GM18502 (cell line): Measurements from ENCODE around the gene ZNF564.
A peak's percentile ranks its signal among the peaks of the same experiment; 100 is the strongest.
"Not testable (repeated sequence)": the region's sequence is repeated elsewhere in the genome, so short reads cannot be mapped to it uniquely, and the experiment has no call there.

Experiments
- ATAC-seq: cut with Tn5 transposase; IDR thresholded peaks from one replicate; pipeline ENCODE4 v1.9.1; 2021; ENCODE audit warnings: mild to moderate bottlenecking; ENCODE audit not compliant: unreplicated experiment, poor library complexity

ZNF564 gene

DNA sequence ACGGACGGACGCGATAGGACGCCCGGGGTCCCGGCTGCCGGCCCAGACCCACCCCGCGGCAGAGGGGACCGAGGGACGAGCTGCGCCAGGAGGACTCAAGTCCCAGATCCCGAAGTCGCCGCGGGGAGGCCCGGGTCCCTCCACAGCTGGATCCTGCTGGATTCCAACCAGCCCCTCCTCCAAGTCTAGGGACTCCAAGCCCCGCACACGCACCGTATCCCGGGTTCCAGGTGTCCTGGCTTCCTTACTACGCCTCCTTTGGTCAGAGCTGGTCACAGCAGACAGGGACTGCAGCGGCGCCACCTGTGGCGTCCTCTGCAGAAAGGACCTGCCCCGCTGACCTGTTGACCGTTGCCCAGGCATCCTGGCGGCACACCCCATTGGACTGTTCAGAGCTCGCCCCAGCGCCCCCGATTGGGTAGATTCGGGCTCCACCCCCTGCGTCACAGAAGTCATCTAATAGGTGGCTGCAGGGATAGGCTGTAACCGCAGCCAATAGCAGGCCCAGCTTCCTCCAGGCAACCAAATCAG lies 37.7 kb downstream of the ZNF564 start:
- no peak for ATAC-seq

DNA sequence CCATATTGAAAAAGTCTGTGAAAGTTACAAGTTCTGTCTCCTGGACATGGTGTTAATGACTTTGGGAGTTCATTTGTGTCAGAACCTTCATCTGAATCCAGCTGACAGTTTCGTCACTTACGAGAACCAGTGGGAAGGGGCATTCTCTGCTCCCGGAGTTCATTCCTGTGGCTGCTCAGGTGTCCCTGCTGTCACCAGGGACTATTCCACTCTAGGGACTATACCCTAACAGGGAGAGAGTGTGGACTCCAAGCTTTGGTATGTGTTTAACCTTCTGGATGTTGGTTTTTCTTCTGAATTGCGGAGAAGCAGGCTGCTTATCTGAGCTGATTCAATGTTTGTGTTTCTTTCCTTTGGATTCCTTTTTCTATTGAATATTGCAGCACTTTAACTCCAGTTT lies 54.2 kb downstream of the ZNF564 start:
- no peak for ATAC-seq

DNA sequence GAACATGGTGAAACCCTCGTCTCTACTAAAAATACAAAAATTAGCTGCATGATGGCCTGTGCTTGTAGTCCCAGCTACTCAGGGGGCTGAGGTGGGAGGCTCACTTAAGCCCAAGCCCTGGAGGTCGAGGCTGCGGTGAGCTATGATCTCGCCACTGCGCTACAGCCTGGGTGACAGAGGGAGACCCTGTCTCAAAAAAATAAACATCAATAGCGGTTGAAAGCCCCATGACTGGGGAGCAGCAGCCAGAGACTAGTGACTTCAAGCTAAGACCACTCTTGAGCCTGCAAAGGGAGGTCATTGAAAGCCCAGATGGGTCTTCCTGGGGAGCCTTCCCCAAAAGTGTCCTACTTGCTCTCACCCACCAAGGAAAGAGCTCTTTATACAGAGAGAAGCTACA lies 54.8 kb downstream of the ZNF564 start:
- ATAC-seq: no peak

DNA sequence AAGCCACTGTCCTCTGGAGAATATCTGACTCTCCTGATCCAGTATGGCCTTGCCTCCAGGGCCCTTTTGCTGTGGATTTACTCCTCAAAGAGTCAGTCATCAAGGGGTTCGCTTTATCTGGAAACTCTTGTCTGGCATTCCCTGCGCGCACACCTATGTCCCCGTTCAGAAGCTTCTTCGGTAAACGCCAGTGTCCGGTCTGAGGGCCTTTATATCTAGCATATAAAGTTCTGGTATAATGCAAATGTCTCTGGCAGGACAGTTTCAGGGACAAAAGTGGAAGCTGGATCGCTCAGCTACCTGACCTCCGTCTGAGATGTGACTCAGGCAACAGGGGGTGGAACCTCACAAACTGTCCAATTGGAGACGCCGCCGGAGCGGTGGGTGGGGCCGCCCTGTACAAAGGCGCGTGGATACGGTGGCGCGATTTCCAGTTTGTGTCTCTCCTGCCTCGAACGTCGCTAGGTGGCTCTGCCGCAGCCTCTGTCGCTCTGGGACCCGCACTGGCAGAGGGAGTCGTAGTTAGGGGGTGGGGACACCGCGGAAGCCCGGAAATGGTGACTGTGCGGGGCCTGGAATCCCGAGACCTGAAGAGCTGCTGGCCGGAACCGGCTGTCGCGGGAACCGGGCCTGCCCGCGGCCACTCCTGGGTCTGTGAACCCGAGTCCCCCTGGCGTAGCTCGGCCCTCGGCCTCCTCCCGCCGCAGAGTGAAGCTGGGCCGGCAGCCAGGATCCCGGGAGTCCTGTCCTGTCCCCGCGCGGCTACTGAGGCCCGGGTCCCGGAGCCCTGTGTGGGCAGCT lies 56.1 kb downstream of the ZNF564 start:
- ATAC-seq: peak; percentile 86

DNA sequence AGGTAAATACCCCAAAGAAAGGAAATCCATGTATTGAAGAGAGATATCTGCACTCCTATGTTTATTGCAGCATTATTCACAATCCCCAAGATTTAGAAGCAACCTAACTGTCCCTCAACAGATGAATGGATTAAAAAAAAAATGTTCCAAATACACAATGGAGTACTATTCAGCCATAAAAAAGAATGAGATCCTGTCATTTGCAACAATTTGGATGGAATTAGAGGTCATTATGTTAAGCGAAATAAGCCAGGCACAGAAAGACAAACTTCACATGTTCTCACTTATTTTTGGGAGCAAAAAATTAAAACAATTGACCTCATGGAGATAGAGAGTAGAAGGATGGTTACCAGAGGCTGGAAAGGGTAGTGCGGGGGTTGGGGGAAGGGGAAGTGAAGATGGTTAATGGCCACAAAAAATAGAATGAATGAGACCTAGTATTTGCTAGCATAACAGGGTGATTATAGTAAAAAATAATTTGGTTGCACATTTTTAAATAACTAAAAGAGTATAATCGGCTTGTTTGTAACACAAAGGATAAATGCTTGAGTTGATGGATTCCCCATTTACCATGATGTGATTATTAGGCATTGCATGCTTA lies 56.9 kb downstream of the ZNF564 start:
- ATAC-seq: no peak

DNA sequence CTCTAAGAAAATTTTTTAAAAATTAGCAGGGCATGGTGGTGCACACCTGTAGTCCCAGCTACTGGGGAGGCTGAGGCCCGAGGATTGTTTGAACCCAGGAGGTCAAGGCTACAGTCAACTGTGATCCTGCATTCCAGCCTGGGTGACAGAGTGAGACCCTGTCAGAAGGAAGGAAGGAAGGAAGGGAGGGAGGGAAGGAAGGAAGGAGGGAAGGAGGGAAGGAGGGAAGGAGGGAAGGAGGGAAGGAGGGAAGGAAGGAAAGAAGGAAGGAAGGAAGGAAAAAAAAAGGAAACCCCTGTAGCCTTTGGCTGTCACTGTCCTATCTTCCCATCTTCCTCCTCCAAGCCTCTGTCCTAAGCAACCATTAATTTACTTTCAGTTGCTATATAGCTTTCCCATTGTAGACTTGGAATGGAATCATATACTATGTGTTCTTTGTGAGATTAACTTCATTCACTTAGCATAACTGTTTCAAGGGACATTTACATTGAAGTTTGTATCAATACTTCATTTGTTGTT lies 65.0 kb downstream of the ZNF564 start:
- not testable (repeated sequence) for ATAC-seq

DNA sequence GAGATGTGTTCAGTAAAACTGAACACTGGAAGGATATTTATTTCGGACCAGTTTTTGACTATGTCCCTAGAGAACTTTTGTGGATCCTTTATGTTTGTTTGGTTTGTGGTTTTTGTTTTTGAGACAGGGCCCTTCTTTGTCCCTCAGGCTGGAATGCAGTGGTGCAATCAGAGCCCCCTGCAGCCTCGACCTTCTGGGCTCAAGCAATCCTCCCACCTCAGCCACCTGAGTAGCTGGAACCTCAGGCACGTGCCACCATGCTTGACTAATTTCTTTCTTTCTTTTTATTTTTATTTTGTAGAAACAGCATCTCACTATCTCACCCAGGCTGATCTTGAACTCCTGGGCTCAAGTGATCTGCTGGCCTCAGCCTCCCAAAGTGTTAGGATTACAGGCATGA lies 65.7 kb downstream of the ZNF564 start:
- ATAC-seq: no peak

DNA sequence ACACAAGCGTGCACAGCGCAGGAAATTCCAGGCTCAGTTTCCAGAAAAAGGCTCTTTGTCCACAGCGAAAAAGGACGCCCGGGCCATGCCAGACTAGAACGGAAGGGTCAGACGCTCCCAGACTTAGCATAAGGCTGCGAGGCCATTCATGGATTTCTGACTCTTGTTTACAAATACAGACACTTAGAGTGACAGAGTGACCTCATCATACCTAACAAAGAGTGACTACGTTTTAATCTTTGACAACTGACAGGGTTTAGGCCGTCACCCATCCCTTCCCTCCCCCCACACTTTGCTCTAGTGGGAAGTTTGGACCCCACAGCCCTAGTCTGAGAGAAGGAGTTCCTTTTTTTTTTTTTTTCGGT lies 66.2 kb downstream of the ZNF564 start:
- ATAC-seq: no peak

DNA sequence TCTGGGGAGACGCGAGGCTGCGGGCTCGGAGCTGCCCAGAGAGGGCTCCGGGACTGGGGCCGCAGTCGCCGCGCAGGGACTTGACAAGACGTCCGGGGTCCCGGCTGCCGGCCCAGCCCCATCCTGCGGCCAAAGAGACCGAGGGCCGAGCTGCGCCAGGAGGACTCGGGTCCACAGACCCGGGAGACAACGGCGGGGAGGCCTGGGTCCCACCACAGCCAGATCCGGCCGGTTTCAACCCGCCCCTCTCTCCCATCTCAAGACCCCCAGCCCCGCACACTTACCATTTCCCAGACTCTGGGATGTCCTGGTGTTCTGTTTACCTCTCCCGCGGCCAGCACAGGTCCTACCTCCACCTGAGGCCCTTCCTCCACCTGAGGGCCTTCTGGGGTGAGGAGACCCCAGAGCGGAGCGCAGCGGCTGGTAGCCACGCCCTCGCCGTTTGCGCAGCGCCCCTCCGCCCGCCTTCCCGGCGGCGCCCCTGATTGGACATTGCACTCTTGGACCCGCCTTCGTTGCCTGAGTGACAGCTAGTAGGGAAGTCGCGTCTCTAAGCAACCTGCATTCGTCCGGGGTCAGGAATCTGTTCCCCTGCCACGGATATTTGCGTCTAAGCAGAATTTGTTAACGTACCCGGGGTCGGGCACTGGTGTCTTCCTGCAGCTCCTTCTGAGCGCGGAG lies 66.8 kb downstream of the ZNF564 start, which contains the start of gene ZNF709:
Gene ZNF709, minus strand, starts transcription at position 446 of the 681 bp plus-strand sequence. Its CDS starts 159 bp downstream, at position 287.
- ATAC-seq: peak; percentile 93

DNA sequence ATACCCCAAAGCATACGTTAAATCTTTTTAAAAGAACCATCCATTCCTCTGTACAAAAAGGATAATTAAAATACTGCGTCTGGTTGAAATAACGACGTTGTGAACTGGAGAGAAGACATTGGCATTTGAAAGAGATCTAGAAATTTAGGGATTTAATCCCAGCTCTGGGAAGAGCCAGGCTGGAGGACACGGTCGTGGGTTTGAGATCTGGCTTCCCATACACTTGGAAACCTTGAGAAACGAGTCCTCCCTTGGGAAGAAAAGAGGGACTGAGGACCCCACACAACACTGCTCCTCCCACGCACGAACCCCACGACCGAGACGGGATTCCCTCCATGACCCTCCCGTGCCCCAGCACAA lies 67.3 kb downstream of the ZNF564 start:
- ATAC-seq: no peak

DNA sequence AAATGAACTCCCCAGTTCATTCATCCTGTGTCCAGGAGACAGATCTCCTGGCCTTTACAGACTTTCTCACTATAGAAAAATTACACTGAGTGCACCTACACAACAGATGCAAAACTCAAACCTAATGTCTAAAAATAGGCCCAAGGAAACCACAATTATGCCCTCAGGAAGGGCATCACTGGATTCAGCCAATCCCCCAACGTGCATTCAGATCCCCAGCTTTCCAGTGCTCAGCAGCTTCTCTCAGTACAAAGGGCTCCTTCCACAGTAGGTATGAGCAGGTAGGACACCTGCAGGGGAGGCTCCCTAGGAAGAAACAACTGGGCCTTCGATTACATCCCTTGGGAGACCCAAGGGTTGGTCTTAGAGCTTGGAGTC lies 68.8 kb downstream of the ZNF564 start:
- no peak for ATAC-seq

DNA sequence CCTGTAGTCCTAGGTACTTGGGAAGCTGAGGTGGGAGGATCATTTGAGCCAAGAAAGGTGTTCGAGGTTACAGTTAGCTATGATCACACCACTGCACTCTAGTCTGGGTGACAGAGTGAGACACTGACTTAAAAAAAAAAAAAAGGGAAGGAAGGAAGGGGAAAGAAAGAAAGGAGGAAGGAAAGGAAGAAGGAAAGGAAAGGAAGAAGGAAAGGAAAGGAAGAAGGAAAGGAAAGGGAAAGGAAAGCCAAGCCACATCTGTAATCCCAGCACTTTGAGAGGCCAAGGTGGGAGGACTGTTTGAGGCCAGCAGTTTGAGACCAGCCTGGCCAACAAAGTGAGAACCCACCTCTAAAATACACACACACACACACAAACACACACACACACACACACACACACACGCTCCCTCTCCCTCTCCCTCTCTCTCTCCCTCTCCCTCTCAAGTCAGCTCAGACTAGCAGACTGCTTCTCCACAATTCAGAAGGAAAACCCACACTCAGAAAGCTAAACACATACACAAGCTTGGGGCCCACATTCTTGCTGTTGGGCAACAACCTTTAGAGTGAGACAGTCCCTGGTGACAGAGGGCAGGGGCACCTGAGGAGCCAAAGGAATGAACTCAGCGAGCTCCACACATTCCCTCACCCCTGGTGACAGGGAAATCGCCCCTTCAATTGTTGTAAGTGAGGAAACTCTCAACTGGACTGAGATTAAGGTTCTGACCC lies 69.3 kb downstream of the ZNF564 start:
- no peak for ATAC-seq

DNA sequence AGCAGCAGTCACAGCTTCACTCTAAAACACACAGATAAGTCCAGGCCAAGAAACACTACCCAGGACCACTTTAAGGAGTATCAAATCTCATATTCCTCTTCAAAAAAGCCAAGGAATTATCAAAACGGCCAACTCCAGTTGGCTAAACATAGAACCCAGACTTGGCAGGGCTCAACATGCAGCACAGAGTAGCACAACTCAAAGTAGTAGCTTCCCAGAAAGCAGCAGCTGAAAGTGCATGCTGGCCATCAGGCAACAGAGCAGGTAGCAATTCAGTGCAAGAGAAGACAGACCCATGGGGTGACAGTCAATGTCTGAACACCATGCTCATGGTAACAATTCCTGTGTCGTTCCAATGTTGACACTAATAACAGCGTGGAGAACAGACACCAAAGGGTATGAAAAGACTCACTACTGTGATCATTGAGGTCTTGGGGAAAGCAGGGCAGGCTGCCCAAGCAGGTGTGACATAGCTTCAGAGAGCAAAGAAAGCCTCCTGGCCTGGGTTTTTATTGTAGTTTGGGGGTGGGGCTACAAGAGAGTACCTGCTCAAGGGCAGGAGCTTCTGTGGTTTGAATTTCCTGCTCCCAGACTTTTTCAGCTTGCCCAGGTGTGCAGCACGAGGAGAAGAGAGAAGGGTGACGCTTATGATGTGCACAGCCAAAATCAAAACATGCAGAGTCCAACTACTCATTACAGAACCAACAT lies 72.9 kb downstream of the ZNF564 start:
- no peak for ATAC-seq
